Adrenal gland (tissue), 12 donors: ENCODE data around the gene DNAAF5. TPM values are rescaled to one million over a fixed set of nuclear protein-coding genes. Genes with fewer than 3 reads are reported as not detected.

Experiments used
- DNase-seq, 7 donors: peaks; one replicate each; pipeline ENCODE4 v3.0.0-alpha.2; 2019 to 2020
- H3K27ac ChIP-seq, 5 donors: fragments of 200-600 bp; sonication (generic) in 4 of 5; 1 replicate in 3 of 5; 2 replicates in 2 of 5; pipeline versions ENCODE4 v1.5.1 to v1.8.0; 2016 to 2020; ENCODE audit warnings: mild to moderate bottlenecking in 1 of 5
- H3K27me3 ChIP-seq: fragments of 200-600 bp; 2 replicates; pipeline ENCODE4 v1.8.0; 2021
- H3K36me3 ChIP-seq, 2 donors: fragments of 200-600 bp; replicated peaks in 1 of 2; 1 replicate in 1 of 2; 2 replicates in 1 of 2; pipeline versions ENCODE4 v1.5.1 to v1.8.0; 2018 to 2022
- H3K4me1 ChIP-seq, 2 donors: fragments of 200-600 bp; replicated peaks in 1 of 2; 1 replicate in 1 of 2; 2 replicates in 1 of 2; pipeline versions ENCODE4 v1.5.1 to v1.8.0; 2018 to 2021
- H3K4me3 ChIP-seq, 4 donors: fragments of 200-600 bp; sonication (generic) in 3 of 4; one replicate each; pipeline ENCODE4 v1.5.1; 2016 to 2018
- H3K9me3 ChIP-seq, 3 donors: fragments of 200-600 bp; sonication (generic) in 1 of 3; replicated peaks in 1 of 3; 1 replicate in 2 of 3; 2 replicates in 1 of 3; pipeline versions ENCODE4 v1.5.1 to v1.8.0; 2016 to 2021
- POLR2A ChIP-seq, 2 donors: fragments of 450-650 bp; IDR thresholded peaks; one replicate each; pipeline ENCODE4 v1.6.1; 2017; ENCODE audit warnings: antibody characterized with exemption in 2 of 2, mild to moderate bottlenecking in 2 of 2, moderate library complexity in 1 of 2
- WGBS, 4 donors: extraction: QIAGEN DNeasy Blood & Tissue Kit in 2 of 4; methylation state at CpG; one replicate each; pipeline versions ENCODE4 v1.1.5 to v1.1.7; 2013 to 2017; 5-methylcytosine and 5-hydroxymethylcytosine counted together
- intact Hi-C, 2 donors: fragments of 100-400 bp; cut with DNase I; formaldehyde crosslinking; loops; one replicate each; pipeline versions ENCODE4 v1.14.1 to v1.15.0; 2022 to 2023
- polyA plus RNA-seq, 3 donors: library from polyadenylated mRNA; stranded (reverse); fragments of 200-250 nt in 2 of 3; fragments of 350-450 nt in 1 of 3; fragmentation: Illumina TruSeq in 1 of 3; extraction: RNeasy Lipid Tissue Mini Kit (QIAGEN cat#74804) in 1 of 3; gene quantifications; one replicate each; pipeline ENCODE4 v1.2.3, GENCODE V29; 2013 to 2014
- total RNA-seq, 9 donors: library from RNA; depleted of rRNA in 4 of 9; stranded (reverse); fragments of >200 nt in 4 of 9; fragments of 120-200 nt in 1 of 9; fragmentation: NEBNext Ultra II Directional in 1 of 9; extraction: Animal tissue kit (Norgen Biotek cat#: 25700) in 1 of 9; gene quantifications; one replicate each; pipeline versions ENCODE4 v1.1.0 to v1.2.4, GENCODE V29; 2013 to 2023
- TF ChIP-seq, protein P1 (sequence below), 6 experiments: fragments of 450-650 bp in 4 of 6; fragments of 200-600 bp in 2 of 6; sonication (generic) in 1 of 6; IDR thresholded peaks; 1 replicate in 5 of 6; 2 replicates in 1 of 6; pipeline versions ENCODE4 v1.5.1 to v1.8.0; 2016 to 2021; ENCODE audit warnings: antibody characterized with exemption in 6 of 6, mild to moderate bottlenecking in 2 of 6, moderate library complexity in 1 of 6
- donor health status: healthy with polysubstance abuse.
- donor health status: Bipolar disorder and iron deficiency.
- donor health status: DM: yes; HTN: yes; CAD: no.
- donor health status: DM: no; HTN: no; CAD: no.
- donor health status: DM: no; HTN: no; CAD: no.
- donor health status: DM: yes; HTN: yes; CAD: no.

The DNAAF5 gene
- total and polyA plus RNA-seq, 12 donors = 7.9 to 32.7 (median 19.4) TPM

- no peaks in the 10 kb centered on the region for H3K4me1 ChIP-seq
- no peak for TF ChIP-seq POLR2A (IDR thresholded peaks at IDR 0.05)
- TF ChIP-seq, protein P1, sequence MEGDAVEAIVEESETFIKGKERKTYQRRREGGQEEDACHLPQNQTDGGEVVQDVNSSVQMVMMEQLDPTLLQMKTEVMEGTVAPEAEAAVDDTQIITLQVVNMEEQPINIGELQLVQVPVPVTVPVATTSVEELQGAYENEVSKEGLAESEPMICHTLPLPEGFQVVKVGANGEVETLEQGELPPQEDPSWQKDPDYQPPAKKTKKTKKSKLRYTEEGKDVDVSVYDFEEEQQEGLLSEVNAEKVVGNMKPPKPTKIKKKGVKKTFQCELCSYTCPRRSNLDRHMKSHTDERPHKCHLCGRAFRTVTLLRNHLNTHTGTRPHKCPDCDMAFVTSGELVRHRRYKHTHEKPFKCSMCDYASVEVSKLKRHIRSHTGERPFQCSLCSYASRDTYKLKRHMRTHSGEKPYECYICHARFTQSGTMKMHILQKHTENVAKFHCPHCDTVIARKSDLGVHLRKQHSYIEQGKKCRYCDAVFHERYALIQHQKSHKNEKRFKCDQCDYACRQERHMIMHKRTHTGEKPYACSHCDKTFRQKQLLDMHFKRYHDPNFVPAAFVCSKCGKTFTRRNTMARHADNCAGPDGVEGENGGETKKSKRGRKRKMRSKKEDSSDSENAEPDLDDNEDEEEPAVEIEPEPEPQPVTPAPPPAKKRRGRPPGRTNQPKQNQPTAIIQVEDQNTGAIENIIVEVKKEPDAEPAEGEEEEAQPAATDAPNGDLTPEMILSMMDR (IDR thresholded peaks at IDR 0.05) = no peak
- no peak for DNase-seq
- H3K4me3 ChIP-seq = no peak overlapping the region
- intact Hi-C loops = no loop called here
- H3K36me3 ChIP-seq = peaks cover 0 to 47% of the 10 kb centered on the region in 2 donors
- no peak overlapping the region for H3K27ac ChIP-seq
- WGBS, 4 donors = 91 to 96% (median 94%) methylated on average over 36 to 49 of the region's 49 CpGs
- H3K27me3 ChIP-seq = no peaks in the 10 kb centered on the region
- no peaks in the 10 kb centered on the region for H3K9me3 ChIP-seq
Observed at GRCh38 chr7:754531-755412, 28.3 kb downstream of the DNAAF5 start.

GRCh38 chr7:755413-755805, 28.9 kb downstream of the DNAAF5 start:
- TF ChIP-seq, protein P1 (IDR thresholded peaks at IDR 0.05) = no peak
- no peak for TF ChIP-seq POLR2A (IDR thresholded peaks at IDR 0.05)
- intact Hi-C loops = no loop called here
- no peaks in the 10 kb centered on the region for H3K4me1 ChIP-seq
- WGBS, 4 donors = 80 to 96% (median 90%) methylated on average over 9 of the region's 9 CpGs
- no peaks in the 10 kb centered on the region for H3K9me3 ChIP-seq
- DNase-seq = no peak
- H3K27ac ChIP-seq = no peak overlapping the region
- H3K4me3 ChIP-seq = no peak overlapping the region
- H3K36me3 ChIP-seq = peaks cover 0 to 52% of the 10 kb centered on the region in 2 donors
- H3K27me3 ChIP-seq = no peaks in the 10 kb centered on the region

DNA sequence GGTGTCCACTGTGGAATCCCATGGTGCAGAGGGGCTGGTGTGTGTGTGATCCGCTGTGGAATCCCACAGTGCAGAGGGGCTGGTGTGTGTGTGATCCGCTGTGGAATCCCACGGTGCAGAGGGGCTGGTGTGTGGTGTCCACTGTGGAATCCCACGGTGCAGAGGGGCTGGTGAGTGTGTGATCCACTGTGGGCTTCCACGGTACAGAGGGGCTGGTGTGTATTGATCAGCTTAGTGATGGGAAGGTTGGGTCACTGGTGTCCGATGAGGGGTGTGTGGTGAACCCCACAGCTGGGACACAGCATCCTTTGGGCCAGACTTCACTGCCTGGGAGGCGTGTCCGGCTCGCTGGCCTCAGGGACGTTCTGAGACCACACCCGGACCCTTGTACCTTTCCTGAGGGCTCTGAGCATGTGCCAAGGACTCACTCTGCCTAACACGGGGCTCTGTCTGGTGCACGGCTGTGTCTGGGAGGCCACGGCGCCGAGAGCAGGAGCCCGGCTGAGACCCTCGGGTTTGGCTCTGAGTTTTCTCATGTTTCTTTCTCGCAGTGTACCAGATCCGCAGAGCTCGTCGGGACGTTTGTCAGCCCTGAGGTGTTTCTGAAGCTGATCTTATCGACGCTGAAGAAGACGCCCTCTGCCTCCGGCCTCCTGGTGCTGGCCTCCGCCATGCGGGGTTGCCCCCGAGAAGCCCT, 29.9 kb downstream of the DNAAF5 start:
- intact Hi-C loops = no loop called here
- no peak for DNase-seq
- Histone ChIP-seq H3K9me3 (no peaks in the 10 kb centered on the region), H3K27ac (no peak overlapping the region), H3K4me1 (no peaks in the 10 kb centered on the region), H3K4me3 (no peak overlapping the region), H3K36me3 (peaks cover 0 to 54% of the 10 kb centered on the region in 2 donors), H3K27me3 (no peaks in the 10 kb centered on the region)
- WGBS, 4 donors = 92 to 95% (median 94%) methylated on average over 16 to 30 of the region's 30 CpGs
- no peak for TF ChIP-seq POLR2A (IDR thresholded peaks at IDR 0.05)

GRCh38 chr7:756928-757560, 30.5 kb downstream of the DNAAF5 start:
- Histone ChIP-seq H3K27ac (no peak overlapping the region), H3K9me3 (no peaks in the 10 kb centered on the region), H3K36me3 (peaks cover 0 to 58% of the 10 kb centered on the region in 2 donors), H3K4me3 (no peak overlapping the region), H3K4me1 (no peaks in the 10 kb centered on the region), H3K27me3 (no peaks in the 10 kb centered on the region)
- intact Hi-C loops = no loop called here
- WGBS, 4 donors = 95 to 99% (median 96%) methylated on average over 17 to 35 of the region's 35 CpGs
- TF ChIP-seq, protein P1 (IDR thresholded peaks at IDR 0.05) = no peak
- TF ChIP-seq POLR2A (IDR thresholded peaks at IDR 0.05) = no peak
- DNase-seq = no peak
